HepG2 (cell line): ENCODE data around the gene CAMKV. TPM values are rescaled to one million over a fixed set of nuclear protein-coding genes. Genes with fewer than 3 reads are reported as not detected.
A peak's percentile ranks its signal among the peaks of the same experiment; 100 is the strongest.

Source experiments
- CHD2 ChIP-seq: IDR thresholded peaks from 2 replicates; pipeline ENCODE4 v1.6.1; 2011; ENCODE audit warnings: low read depth, low read length, improper control_type of control experiment
- ELF4 ChIP-seq: sonication (generic); formaldehyde crosslinking; IDR thresholded peaks from 2 replicates; pipeline ENCODE4 v1.5.0; 2020; ENCODE audit warnings: missing genetic modification reagents, mild to moderate bottlenecking, moderate library complexity, borderline replicate concordance
- EZH2 ChIP-seq: conservative IDR thresholded peaks from 2 replicates; pipeline ENCODE4 v1.6.1; 2012; ENCODE audit warnings: mild to moderate bottlenecking, low read depth, low read length, moderate library complexity
- HNF4A ChIP-seq: sonication (generic); formaldehyde crosslinking; IDR thresholded peaks from 2 replicates; pipeline ENCODE4 v1.4.0; 2020; ENCODE audit warnings: missing genetic modification reagents
- HNRNPUL1 ChIP-seq: fragments of 200-400 bp; formaldehyde crosslinking; IDR thresholded peaks from 2 replicates; pipeline ENCODE4 v1.6.1; 2017; ENCODE audit warnings: low read depth, mild to moderate bottlenecking, low read length, moderate library complexity
- NFKBIZ ChIP-seq: IDR thresholded peaks from 2 replicates; pipeline ENCODE4 v1.6.1; 2018; ENCODE audit warnings: missing genetic modification reagents, missing compliant biosample characterization
- POGZ ChIP-seq: sonication (generic); formaldehyde crosslinking; IDR thresholded peaks from 2 replicates; pipeline ENCODE4 v1.4.0; 2020; ENCODE audit warnings: mild to moderate bottlenecking, missing genetic modification reagents
- RERE ChIP-seq: IDR thresholded peaks from 2 replicates; pipeline ENCODE4 v1.6.1; 2016; ENCODE audit warnings: low read depth, missing genetic modification reagents, missing compliant biosample characterization
- SIN3A ChIP-seq: IDR thresholded peaks from 2 replicates; pipeline ENCODE4 v1.6.1; 2011; ENCODE audit warnings: low read depth, mild to moderate bottlenecking, control low read depth, low read length, borderline replicate concordance
- TCF7 ChIP-seq: sonication (generic); IDR thresholded peaks from 2 replicates; pipeline ENCODE4 v1.6.1; 2016; ENCODE audit warnings: antibody characterized with exemption, low read depth
- ZBTB33 ChIP-seq: sonication (generic); formaldehyde crosslinking; IDR thresholded peaks from 2 replicates; pipeline ENCODE4 v1.4.0; 2020; ENCODE audit warnings: missing genetic modification reagents
- ZKSCAN5 ChIP-seq: sonication (generic); formaldehyde crosslinking; IDR thresholded peaks from 2 replicates; pipeline ENCODE4 v1.5.1; 2020; ENCODE audit warnings: mild to moderate bottlenecking, missing genetic modification reagents
- ZNF124 ChIP-seq: sonication (generic); formaldehyde crosslinking; IDR thresholded peaks from 2 replicates; pipeline ENCODE4 v1.4.0; 2020; ENCODE audit warnings: missing genetic modification reagents
- ZNF605 ChIP-seq: sonication (generic); formaldehyde crosslinking; IDR thresholded peaks from 2 replicates; pipeline ENCODE4 v1.8.0; 2022; ENCODE audit warnings: mild to moderate bottlenecking, missing genetic modification reagents
- polyA plus RNA-seq, 8 experiments: library from polyadenylated mRNA; depleted of rRNA in 3 of 8; stranded (reverse) in 7 of 8; unstranded in 1 of 8; fragments of >200 nt; fragmentation: Illumina TruSeq in 4 of 8; extraction: Trizol in 4 of 8; gene quantifications; 2 replicates each; pipeline versions ENCODE4 v1.2.1 to v1.2.3, GENCODE V29; 2011 to 2016; ENCODE audit warnings: low read depth in 4 of 8, missing spikeins in 1 of 8, mixed read lengths in 1 of 8; ENCODE audit not compliant: insufficient read depth in 1 of 8
- total RNA-seq, 5 experiments: library from RNA; depleted of rRNA; stranded (reverse); fragments of >200 nt; fragmentation: Illumina TruSeq; extraction: Trizol; gene quantifications; 2 replicates each; pipeline ENCODE4 v1.2.3, GENCODE V29; 2016; ENCODE audit warnings: low read depth in 1 of 5
- TF ChIP-seq, protein P1 (sequence below): sonication (generic); formaldehyde crosslinking; IDR thresholded peaks from 2 replicates; pipeline ENCODE4 v1.8.0; 2022; ENCODE audit warnings: low read depth, missing genetic modification reagents
- TF ChIP-seq, protein P2 (sequence below): IDR thresholded peaks from 2 replicates; pipeline ENCODE4 v1.6.1; 2016; ENCODE audit warnings: control low read depth
- TF ChIP-seq, protein P3 (sequence below): sonication (generic); formaldehyde crosslinking; IDR thresholded peaks from 2 replicates; pipeline ENCODE4 v1.8.1; 2023; ENCODE audit warnings: mild to moderate bottlenecking, moderate library complexity, missing genetic modification reagents

The CAMKV gene
- total and polyA plus RNA-seq, 2 of the 13 experiments (the other 11 are each of a cell fraction or from before 2014, with no cell fraction given): 0.13 to 0.15 TPM

- TF ChIP-seq ZBTB33 (CRISPR knock-in tag) (no peak), SIN3A (peak; percentile 97), ZKSCAN5 (CRISPR knock-in tag) (no peak), RERE (CRISPR knock-in tag) (no peak), HNRNPUL1 (no peak), NFKBIZ (CRISPR knock-in tag) (no peak), TCF7 (no peak), ZNF124 (no peak), CHD2 (no peak), EZH2 (no peak), HNF4A (CRISPR knock-in tag) (no peak), POGZ (CRISPR knock-in tag) (peak; percentile 67), ELF4 (CRISPR knock-in tag) (no peak), ZNF605 (peak; percentile 56; the same call in 1 of the 2 replicates)
- TF ChIP-seq, protein P1, sequence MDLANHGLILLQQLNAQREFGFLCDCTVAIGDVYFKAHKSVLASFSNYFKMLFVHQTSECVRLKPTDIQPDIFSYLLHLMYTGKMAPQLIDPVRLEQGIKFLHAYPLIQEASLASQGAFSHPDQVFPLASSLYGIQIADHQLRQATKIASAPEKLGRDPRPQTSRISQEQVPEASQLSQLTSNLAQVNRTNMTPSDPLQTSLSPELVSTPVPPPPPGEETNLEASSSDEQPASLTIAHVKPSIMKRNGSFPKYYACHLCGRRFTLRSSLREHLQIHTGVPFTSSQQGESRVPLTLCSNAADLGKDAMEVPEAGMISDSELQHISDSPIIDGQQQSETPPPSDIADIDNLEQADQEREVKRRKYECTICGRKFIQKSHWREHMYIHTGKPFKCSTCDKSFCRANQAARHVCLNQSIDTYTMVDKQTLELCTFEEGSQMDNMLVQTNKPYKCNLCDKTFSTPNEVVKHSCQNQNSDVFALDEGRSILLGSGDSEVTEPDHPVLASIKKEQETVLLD (CRISPR knock-in tag): no peak
- TF ChIP-seq, protein P2, sequence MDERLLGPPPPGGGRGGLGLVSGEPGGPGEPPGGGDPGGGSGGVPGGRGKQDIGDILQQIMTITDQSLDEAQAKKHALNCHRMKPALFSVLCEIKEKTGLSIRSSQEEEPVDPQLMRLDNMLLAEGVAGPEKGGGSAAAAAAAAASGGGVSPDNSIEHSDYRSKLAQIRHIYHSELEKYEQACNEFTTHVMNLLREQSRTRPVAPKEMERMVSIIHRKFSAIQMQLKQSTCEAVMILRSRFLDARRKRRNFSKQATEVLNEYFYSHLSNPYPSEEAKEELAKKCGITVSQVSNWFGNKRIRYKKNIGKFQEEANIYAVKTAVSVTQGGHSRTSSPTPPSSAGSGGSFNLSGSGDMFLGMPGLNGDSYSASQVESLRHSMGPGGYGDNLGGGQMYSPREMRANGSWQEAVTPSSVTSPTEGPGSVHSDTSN (CRISPR knock-in tag): no peak
- TF ChIP-seq, protein P3, sequence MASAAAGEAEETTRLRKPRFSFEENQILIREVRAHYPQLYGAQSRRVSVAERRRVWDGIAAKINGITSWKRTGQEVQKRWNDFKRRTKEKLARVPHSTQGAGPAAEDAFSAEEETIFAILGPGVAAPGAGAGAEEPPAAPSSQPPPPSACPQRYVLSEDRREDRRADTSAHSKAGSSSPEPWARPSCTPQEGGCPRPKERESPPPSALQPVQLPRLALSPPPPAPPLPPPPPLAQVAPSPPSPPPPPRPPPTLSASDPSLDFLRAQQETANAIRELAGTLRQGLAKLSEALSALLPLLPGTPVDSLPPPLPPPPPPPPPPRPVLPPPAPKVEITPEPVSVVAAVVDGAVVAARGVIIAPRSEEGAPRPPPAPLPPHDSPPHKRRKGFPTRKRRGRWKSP (CRISPR knock-in tag): peak; percentile 64; the same call in 1 of the 2 replicates
Measured at GRCh38 chr3:49856181-49857005, 13.3 kb downstream of the CAMKV start, which contains the start of gene TRAIP (continued).
